Panc1 (cell line): ENCODE data around the gene CSNK1E. TPM values are rescaled to one million over a fixed set of nuclear protein-coding genes. Genes with fewer than 3 reads are reported as not detected.

ENCODE experiments used
- ATAC-seq: fragments of 200-7000 bp; cut with Tn5 transposase; 2 replicates; pipeline ENCODE4 v1.9.1; 2020; ENCODE audit warnings: mild to moderate bottlenecking, moderate library complexity
- BruUV-seq: library from RNA; stranded (reverse); fragments of 400-500 nt; replicated peaks from 2 replicates; lab custom pipeline; 2021; lab: Mats Ljungman, UMichigan
- CTCF ChIA-PET: fragments of 300-600 bp; sonication (Branson Sonifier 250); formaldehyde crosslinking; loops from one replicate; lab custom pipeline; 2022; ENCODE audit warnings: antibody characterized with exemption; lab: Charles Lee
- POLR2A ChIA-PET: fragments of 300-600 bp; sonication (Branson Sonifier 250); formaldehyde crosslinking; loops from one replicate; lab custom pipeline; 2022; ENCODE audit warnings: antibody characterized with exemption; lab: Charles Lee
- DNase-seq: peaks from one replicate; pipeline ENCODE4 v3.0.0-alpha.2; 2010; ENCODE audit warnings: low read depth, low spot score
- H3K27ac ChIP-seq: 2 replicates; pipeline ENCODE4 v1.5.1; 2011; ENCODE audit warnings: mild to moderate bottlenecking, low read length, inconsistent platforms
- H3K27me3 ChIP-seq: fragments of 200-500 bp; sonication (Bioruptor generic); 2 replicates; pipeline ENCODE4 v1.6.0; 2014; ENCODE audit warnings: low read length, inconsistent platforms; ENCODE audit not compliant: control insufficient read depth, insufficient read depth
- H3K36me3 ChIP-seq: fragments of 200-500 bp; sonication (Bioruptor generic); 2 replicates; pipeline ENCODE4 v1.5.1; 2014; ENCODE audit warnings: inconsistent platforms, mild to moderate bottlenecking, low read length, moderate library complexity; ENCODE audit not compliant: control insufficient read depth, insufficient read depth
- H3K4me1 ChIP-seq: 2 replicates; pipeline ENCODE4 v1.5.1; 2011; ENCODE audit warnings: inconsistent platforms, mild to moderate bottlenecking, low read length, moderate library complexity; ENCODE audit not compliant: control insufficient read depth, insufficient read depth
- H3K4me3 ChIP-seq, 2 experiments: 2 replicates each; pipeline ENCODE4 v1.5.1; 2011 to 2012; ENCODE audit warnings: low read depth in 2 of 2, low read length in 2 of 2, mild to moderate bottlenecking in 2 of 2, inconsistent platforms in 1 of 2, moderate library complexity in 1 of 2
- H3K9me3 ChIP-seq: fragments of 200-500 bp; sonication (Bioruptor generic); 2 replicates; pipeline ENCODE4 v1.5.1; 2014; ENCODE audit warnings: low read depth, mild to moderate bottlenecking, inconsistent platforms, low read length, moderate library complexity; ENCODE audit not compliant: control insufficient read depth, insufficient read depth
- CTCF ChIP-seq: fragments of 450-650 bp; IDR thresholded peaks from 2 replicates; pipeline ENCODE4 v1.5.1; 2017; ENCODE audit warnings: mild to moderate bottlenecking
- POLR2AphosphoS5 ChIP-seq: IDR thresholded peaks from 2 replicates; pipeline ENCODE4 v1.6.1; 2012; ENCODE audit warnings: mild to moderate bottlenecking, low read depth, low read length, moderate library complexity
- REST ChIP-seq, 2 experiments: IDR thresholded peaks; 2 replicates each; pipeline ENCODE4 v1.6.1; 2011 to 2012; ENCODE audit warnings: low read depth in 2 of 2, control low read depth in 1 of 2, low read length in 1 of 2, mild to moderate bottlenecking in 1 of 2, moderate library complexity in 1 of 2; ENCODE audit not compliant: insufficient read depth in 1 of 2
- SIN3A ChIP-seq: IDR thresholded peaks from 2 replicates; pipeline ENCODE4 v1.6.1; 2012; ENCODE audit warnings: low read depth, mild to moderate bottlenecking, low read length, moderate library complexity, borderline replicate concordance; ENCODE audit not compliant: insufficient read depth
- TCF7L2 ChIP-seq: IDR thresholded peaks from 2 replicates; pipeline ENCODE4 v1.6.1; 2011; ENCODE audit warnings: mild to moderate bottlenecking, low read depth, low read length, inconsistent platforms
- in situ Hi-C: cut with HindIII; loops from 2 replicates; pipeline ENCODE4 v1.10.0; 2016; ENCODE audit warnings: low sequenced_read_pairs, low pct_unique_long_range_greater_than_20kb
- intact Hi-C: fragments of 100-400 bp; cut with micrococcal nuclease; formaldehyde crosslinking; loops from one replicate; pipeline ENCODE4 v1.10.0; 2022; ENCODE audit not compliant: unreplicated experiment
- total RNA-seq: library from RNA; stranded (reverse); gene quantifications from one replicate; pipeline ENCODE4 v1.2.1, GENCODE V29; 2021; ENCODE audit not compliant: unreplicated experiment

CSNK1E gene
- total RNA-seq, 1 experiment from 2014 or later, result 115 TPM

GRCh38 chr22:38314051-38314932 lies 2.9 kb downstream of the CSNK1E start:
- in situ Hi-C loops (no loop called here), intact Hi-C loops (no loop called here)
- Histone ChIP-seq H3K27ac (peak overlapping the region; percentile 23; the same call in 1 of the 2 replicates), H3K27me3 (no peaks in the 10 kb centered on the region), H3K9me3 (no peaks in the 10 kb centered on the region), H3K4me3 (peak overlapping the region; percentile 73 to 91), H3K36me3 (peaks cover 5% of the 10 kb centered on the region), H3K4me1 (peaks cover 25% of the 10 kb centered on the region)
- POLR2A ChIA-PET, result no interaction called here
- no TSS peak for BruUV-seq
- TF ChIP-seq CTCF (no peak), TCF7L2 (no peak)
- CTCF ChIA-PET, result no interaction called here
- ATAC-seq, result peak; percentile 2; the same call in 1 of the 2 replicates
- DNase-seq, result no peak

- peak; percentile 68 for DNase-seq
- BruUV-seq, result no TSS peak
- Histone ChIP-seq H3K4me1 (peaks cover 21% of the 10 kb centered on the region), H3K27ac (peak overlapping the region; percentile 13; the same call in 1 of the 2 replicates), H3K36me3 (peaks cover 5% of the 10 kb centered on the region), H3K9me3 (no peaks in the 10 kb centered on the region), H3K4me3 (peak overlapping the region in 1 of 2 experiments; percentile 91; a peak in 2 of 4 replicates), H3K27me3 (no peaks in the 10 kb centered on the region)
- in situ Hi-C loops, result no loop called here
- intact Hi-C loops, result no loop called here
- ChIA-PET CTCF (no interaction called here), POLR2A (no interaction called here)
- ATAC-seq, result no peak
- TF ChIP-seq SIN3A, result no peak
- no peak for TF ChIP-seq REST (IDR thresholded peaks at IDR 0.05; ENCODE audit: insufficient read depth in 1 of 2, low read depth in 2 of 2, low read length in 1 of 2)
- TF ChIP-seq POLR2AphosphoS5, result no peak
- TF ChIP-seq TCF7L2, result no peak
These were observed 3.8 kb downstream of the CSNK1E start for GRCh38 chr22:38313384-38313955.
